ENCODE data around the gene LSAMP.

GRCh38 chr3:116340680-116341216 is 104.5 kb downstream of the LSAMP start:
- TF ChIP-seq CTCF (IDR thresholded peaks at IDR 0.05; ENCODE audit: borderline replicate concordance, extremely low read depth, low read length, poor library complexity, severe bottlenecking): no peak
- TF ChIP-seq EZH2 (IDR thresholded peaks at IDR 0.05; ENCODE audit: borderline replicate concordance, low read depth, low read length, severe bottlenecking): no peak

Measured in DND-41 (cell line).